ENCODE measurements around the gene SCNN1G. TPM values are rescaled to one million over a fixed set of nuclear protein-coding genes. Genes with fewer than 3 reads are reported as not detected.

Gene SCNN1G
- total RNA-seq, 1 experiment from 2014 or later = not detected

DNA sequence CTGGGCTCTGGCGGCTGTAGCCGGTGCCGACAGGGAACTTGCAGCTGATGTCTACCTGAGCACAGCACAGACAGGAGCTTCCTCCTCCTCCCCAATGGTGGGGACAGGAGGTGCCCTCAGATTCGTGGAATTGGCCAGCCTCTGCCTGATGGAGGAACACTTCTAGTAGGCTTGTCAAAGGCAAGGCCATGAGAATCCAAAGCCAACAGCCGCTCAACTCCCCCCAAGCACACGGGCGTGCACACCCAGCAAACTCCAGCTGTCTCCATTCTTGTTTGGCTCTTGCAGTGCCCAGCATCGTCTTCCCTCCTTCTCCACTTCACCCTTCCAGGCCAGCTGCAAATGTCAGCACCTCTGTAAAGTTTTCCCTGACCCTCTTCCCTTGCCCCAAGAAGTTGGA lies 35.1 kb downstream of the SCNN1G start:
- H3K27me3 ChIP-seq (ENCODE audit: insufficient read depth, low read length) = no peaks in the 10 kb centered on the region; the same call in 1 of the 2 replicates
- ChIA-PET CTCF (interaction anchor here (0.8 kb wide), 1 partner anchor 218 kb away, joined by 3 read pairs; no protein-coding TSS in a partner anchor), RAD21 (ENCODE audit: low non-redundant PET in 1 of 2, low total read pairs in 2 of 2, uncharacterized antibody in 2 of 2, unreplicated experiment in 2 of 2) (no interaction called here), POLR2A (no interaction called here)
- H3K79me2 ChIP-seq (ENCODE audit: insufficient read depth, low read length) = no peaks in the 10 kb centered on the region
- no peaks in the 10 kb centered on the region for H3K4me1 ChIP-seq (ENCODE audit: control insufficient read depth in 1 of 2, insufficient read depth in 2 of 2, low read length in 2 of 2)
- no peaks in the 10 kb centered on the region for H3K9me2 ChIP-seq (ENCODE audit: insufficient read depth)
- H3K4me3 ChIP-seq (replicated peaks in 1 of 2; ENCODE audit: low read depth in 1 of 2, low read length in 2 of 2) = no peak overlapping the region
- TF ChIP-seq ZNF274 (IDR thresholded peaks at IDR 0.05; ENCODE audit: low read depth, low read length) (no peak), SIN3A (IDR thresholded peaks at IDR 0.05; ENCODE audit: low read depth) (no peak), RAD21 (IDR thresholded peaks at IDR 0.05; ENCODE audit: low read depth) (no peak), FOSL1 (IDR thresholded peaks at IDR 0.05; ENCODE audit: low read depth) (no peak), MAX (IDR thresholded peaks at IDR 0.05) (no peak), ZBTB33 (IDR thresholded peaks at IDR 0.05; ENCODE audit: extremely low read depth, insufficient replicate concordance, low read length) (no peak), TCF7L2 (IDR thresholded peaks at IDR 0.05; ENCODE audit: borderline replicate concordance, extremely low read depth, insufficient read depth, insufficient read length) (no peak), POLR2A (IDR thresholded peaks at IDR 0.05; ENCODE audit: borderline replicate concordance, extremely low read depth, insufficient read depth, insufficient read length) (no peak), ELF1 (IDR thresholded peaks at IDR 0.05; ENCODE audit: borderline replicate concordance, low read depth) (no peak), JUND (IDR thresholded peaks at IDR 0.05) (no peak), CBX3 (IDR thresholded peaks at IDR 0.05; ENCODE audit: low read depth) (no peak), CEBPB (IDR thresholded peaks at IDR 0.05; ENCODE audit: low read depth) (no peak), EZH2 (IDR thresholded peaks at IDR 0.05) (no peak), EZH2phosphoT487 (IDR thresholded peaks at IDR 0.05; ENCODE audit: borderline replicate concordance) (no peak), EGR1 (IDR thresholded peaks at IDR 0.05; ENCODE audit: low read depth) (no peak), SRF (IDR thresholded peaks at IDR 0.05; ENCODE audit: low read depth) (no peak), SP1 (IDR thresholded peaks at IDR 0.05; ENCODE audit: low read depth) (no peak)
- TF ChIP-seq, protein P1, sequence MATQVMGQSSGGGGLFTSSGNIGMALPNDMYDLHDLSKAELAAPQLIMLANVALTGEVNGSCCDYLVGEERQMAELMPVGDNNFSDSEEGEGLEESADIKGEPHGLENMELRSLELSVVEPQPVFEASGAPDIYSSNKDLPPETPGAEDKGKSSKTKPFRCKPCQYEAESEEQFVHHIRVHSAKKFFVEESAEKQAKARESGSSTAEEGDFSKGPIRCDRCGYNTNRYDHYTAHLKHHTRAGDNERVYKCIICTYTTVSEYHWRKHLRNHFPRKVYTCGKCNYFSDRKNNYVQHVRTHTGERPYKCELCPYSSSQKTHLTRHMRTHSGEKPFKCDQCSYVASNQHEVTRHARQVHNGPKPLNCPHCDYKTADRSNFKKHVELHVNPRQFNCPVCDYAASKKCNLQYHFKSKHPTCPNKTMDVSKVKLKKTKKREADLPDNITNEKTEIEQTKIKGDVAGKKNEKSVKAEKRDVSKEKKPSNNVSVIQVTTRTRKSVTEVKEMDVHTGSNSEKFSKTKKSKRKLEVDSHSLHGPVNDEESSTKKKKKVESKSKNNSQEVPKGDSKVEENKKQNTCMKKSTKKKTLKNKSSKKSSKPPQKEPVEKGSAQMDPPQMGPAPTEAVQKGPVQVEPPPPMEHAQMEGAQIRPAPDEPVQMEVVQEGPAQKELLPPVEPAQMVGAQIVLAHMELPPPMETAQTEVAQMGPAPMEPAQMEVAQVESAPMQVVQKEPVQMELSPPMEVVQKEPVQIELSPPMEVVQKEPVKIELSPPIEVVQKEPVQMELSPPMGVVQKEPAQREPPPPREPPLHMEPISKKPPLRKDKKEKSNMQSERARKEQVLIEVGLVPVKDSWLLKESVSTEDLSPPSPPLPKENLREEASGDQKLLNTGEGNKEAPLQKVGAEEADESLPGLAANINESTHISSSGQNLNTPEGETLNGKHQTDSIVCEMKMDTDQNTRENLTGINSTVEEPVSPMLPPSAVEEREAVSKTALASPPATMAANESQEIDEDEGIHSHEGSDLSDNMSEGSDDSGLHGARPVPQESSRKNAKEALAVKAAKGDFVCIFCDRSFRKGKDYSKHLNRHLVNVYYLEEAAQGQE (IDR thresholded peaks at IDR 0.05; ENCODE audit: low read depth) = no peak
- H3K36me3 ChIP-seq (ENCODE audit: control insufficient read depth in 1 of 2, insufficient read depth in 2 of 2, low read length in 2 of 2) = no peaks in the 10 kb centered on the region
- H3K9ac ChIP-seq (ENCODE audit: low read length) = no peak overlapping the region
- ATAC-seq (no peak), DNase-seq (ENCODE audit: low read depth, low spot score) (no peak)
- no peaks in the 10 kb centered on the region for H3K9me3 ChIP-seq (ENCODE audit: control insufficient read depth in 1 of 2, insufficient read depth in 1 of 2, low read depth in 1 of 2, low read length in 2 of 2)
- no peak overlapping the region for H3K27ac ChIP-seq (ENCODE audit: low read depth, low read length)
- no peak overlapping the region for H3K4me2 ChIP-seq (ENCODE audit: low read length)
- BruUV-seq (replicated peaks) = no TSS peak
- H4K20me1 ChIP-seq (ENCODE audit: insufficient read depth) = no peaks in the 10 kb centered on the region
- no peak overlapping the region for H2AFZ ChIP-seq (ENCODE audit: low read depth, low read length, poor library complexity, severe bottlenecking)
- intact Hi-C loops (cut with micrococcal nuclease) = no loop called here

Measured in HCT116 (cell line).